Measurements from ENCODE around the gene RPL18A.
A peak's percentile ranks its signal among the peaks of the same experiment; 100 is the strongest.
"Not testable (repeated sequence)": the region's sequence is repeated elsewhere in the genome, so short reads cannot be mapped to it uniquely, and the experiment has no call there.

RPL18A gene

GRCh38 chr19:17865364-17866311 is 5.9 kb downstream of the RPL18A start:
- no peak for DNase-seq

- DNase-seq, result no peak
Measured at GRCh38 chr19:17866312-17866963, 6.7 kb downstream of the RPL18A start.

DNA sequence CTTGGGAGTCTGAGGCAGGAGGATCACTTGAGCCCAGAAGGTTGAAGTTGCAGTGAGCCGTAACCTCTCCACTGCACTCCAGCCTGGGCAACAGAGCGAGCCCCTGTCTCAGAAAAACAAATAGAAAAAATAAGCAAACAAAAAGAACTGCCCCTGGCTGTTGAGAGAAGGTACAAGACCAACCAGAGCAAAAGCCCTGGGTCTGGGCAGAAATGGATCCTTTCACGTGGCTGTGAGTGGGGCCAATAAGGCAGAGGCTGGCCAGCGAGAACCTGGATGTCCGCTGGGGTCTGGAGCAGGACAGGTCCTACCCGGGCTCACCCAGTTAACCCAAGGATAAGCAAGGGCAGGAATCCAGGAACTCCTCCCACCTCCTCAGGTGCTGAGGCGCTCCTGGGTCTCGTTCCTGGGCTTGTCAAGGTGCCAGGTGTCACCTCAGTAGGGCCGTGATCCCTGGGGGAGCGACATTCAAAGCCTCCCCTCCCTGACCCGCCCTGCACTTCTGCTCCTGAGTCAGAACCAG is 7.3 kb downstream of the RPL18A start:
- no peak for DNase-seq

DNA sequence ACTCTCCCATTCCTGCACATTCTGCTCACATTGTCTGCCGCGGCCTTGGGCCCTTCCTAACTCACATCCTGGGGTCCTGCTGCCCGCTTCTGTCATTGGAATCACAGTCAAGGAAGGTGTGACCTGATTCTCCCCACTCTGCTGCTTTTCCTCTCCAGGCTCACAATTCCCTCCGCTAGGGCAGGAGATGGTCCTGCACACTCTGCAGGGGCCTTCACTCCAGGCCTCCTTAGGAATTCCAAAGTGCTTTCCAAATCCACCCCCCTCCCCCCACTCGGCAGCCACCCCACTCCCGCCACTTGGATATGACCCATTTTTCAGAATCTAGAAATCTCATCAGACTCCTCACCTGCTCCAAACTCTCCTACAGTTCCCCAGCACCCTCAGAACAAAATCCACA is 9.0 kb downstream of the RPL18A start:
- no peak for DNase-seq

DNA sequence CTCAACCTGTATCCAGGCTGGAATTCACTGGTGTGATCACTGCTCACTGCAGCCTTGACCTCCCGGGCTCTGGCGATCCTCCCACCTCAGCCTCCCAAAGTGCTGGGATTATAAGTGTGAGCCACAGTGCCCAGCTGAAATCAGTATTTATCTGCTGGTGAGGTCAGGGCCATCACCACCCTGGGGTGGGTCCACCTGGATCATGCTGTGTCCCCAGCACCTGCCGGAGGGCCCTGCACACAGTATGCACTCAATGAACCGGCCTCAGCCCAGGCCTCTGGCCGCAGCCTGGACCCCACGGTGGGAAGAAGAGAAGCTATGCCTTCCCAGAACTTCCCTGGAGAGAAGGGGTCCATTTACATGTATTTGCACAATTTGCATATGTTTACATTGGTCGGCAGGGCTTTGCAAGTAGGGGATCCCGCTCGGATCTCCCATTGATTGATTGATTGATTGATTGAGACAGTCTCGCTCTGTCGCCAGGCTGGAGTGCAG is 9.5 kb downstream of the RPL18A start:
- DNase-seq, result no peak

DNA sequence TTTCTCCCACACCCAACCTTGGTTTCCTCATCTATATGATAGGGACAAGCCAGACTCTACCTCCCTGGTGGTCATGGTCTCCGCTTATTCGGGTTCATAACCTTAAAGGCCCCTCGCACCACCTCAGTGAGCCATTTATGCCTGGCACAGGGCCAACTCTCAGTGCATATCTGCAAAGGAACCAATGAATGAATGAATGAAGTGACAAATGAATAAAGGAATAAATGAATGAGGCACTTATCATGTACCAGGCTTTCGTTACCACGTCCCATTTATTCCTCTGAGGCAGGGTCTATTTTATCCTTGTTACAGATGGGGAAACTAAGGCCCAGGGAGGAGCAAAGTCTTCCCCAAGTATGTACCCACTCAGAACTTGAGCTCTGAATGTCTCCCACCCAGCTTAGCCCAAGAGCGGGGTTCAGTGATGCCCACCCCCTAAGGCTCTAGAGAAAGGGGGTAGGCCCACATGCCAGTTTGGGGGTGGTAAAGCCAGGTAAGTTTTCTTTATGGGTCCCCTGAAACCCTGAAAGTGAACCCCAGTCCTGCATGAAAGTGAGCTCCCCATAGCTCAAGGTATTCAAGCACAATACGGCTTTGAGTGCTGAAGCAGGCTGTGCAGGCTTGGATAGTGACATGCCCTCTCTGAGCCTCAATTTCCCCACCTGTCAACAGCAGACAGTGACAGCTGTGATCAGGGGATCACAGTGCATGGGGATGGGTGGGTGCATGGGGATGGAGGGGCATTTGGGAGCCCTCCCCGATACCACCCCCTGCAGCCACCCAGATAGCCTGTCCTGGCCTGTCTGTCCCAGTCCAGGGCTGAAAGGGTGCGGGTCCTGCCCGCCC is 11.5 kb downstream of the RPL18A start:
- DNase-seq, result no peak

- DNase-seq, result no peak
Measured at GRCh38 chr19:17871878-17872250, 12.2 kb downstream of the RPL18A start, which contains the start of gene SLC5A5. TSS of gene SLC5A5 (plus strand) at chr19:17871945. CDS start at chr19:17872320, 375 bp downstream.

DNA sequence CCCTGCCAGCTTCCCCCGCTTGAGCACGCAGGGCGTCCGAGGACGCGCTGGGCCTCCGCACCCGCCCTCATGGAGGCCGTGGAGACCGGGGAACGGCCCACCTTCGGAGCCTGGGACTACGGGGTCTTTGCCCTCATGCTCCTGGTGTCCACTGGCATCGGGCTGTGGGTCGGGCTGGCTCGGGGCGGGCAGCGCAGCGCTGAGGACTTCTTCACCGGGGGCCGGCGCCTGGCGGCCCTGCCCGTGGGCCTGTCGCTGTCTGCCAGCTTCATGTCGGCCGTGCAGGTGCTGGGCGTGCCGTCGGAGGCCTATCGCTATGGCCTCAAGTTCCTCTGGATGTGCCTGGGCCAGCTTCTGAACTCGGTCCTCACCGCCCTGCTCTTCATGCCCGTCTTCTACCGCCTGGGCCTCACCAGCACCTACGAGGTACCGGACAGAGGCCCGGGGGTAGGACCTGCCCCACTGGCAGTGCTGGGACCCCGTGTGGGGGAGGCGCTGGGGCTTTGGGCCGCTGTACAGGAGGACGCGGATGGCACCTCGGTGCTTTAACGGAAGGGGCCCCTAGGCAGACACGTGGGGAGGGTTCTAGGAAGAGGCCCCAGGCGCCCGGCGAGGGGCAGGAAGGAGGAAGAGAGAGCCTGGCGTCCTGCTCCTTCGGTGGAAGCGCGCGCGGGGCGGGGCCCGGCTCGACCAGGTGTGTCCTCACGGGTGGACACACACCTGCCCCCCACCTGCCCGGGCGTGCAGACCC is 12.7 kb downstream of the RPL18A start:
- no peak for DNase-seq

DNA sequence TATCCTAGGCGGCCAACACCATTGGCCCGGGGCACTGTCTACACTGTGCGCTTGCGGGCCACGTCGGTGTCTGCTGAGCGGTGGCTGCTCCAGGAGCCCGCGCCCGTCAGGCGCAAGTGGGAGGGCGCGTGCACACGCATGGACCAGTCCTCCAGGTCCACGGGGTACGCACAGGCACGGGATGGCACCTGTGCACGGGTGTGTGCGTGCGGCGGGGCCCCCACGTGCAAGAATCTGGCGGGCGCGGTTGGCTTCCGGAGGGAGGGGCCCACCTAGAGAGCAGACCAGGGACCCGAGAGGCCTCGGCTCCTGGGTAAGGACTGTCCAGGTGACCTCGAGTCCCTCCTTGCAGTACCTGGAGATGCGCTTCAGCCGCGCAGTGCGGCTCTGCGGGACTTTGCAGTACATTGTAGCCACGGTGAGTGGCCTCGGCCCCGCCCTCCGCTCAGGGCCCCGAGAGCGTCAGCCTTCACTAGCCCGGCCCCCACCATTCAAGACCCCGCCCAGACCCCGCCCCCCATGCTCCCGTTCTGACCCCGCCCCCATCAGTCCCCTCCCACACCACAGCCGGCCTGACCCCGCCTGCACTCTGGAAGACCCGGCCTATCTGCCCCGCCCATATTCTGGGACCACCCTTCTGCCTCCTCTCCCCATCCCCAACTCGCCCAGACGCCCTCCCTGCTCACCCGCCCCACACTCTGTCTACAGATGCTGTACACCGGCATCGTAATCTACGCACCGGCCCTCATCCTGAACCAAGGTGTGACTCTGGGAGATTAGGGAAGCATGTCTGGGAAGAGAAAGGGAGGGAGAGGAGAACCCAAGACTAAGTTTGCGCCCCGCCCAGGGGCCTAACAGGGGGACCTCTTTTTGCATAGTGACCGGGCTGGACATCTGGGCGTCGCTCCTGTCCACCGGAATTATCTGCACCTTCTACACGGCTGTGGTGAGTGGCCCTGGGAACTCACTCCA is 14.4 kb downstream of the RPL18A start:
- DNase-seq, result no peak

- no peak for DNase-seq
Measured at GRCh38 chr19:17874758-17875135, 15.0 kb downstream of the RPL18A start.

- no peak for DNase-seq
Measured at GRCh38 chr19:17877696-17878095, 18.0 kb downstream of the RPL18A start.

DNA sequence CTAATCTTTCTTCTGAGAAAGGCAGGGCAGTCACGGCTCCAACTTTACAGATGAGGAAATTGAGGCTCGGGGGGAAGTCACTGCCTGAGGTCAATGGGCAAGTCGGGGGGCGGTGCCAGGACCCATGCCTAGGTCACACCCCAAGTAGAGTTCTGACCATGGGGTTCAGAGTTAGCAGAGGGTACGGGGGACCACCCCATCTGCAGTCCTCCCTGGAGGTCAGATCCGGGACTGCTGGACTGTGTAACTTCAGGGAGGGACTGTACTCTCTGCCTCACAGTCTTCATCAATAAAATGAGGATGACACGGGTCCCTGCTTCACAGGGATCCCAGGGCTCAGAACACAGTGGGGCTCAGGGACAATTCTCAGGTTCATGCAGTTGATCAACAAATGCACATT is 19.8 kb downstream of the RPL18A start:
- no peak for DNase-seq

GRCh38 chr19:17881701-17882100 is 22.0 kb downstream of the RPL18A start:
- no peak for DNase-seq

- DNase-seq, result no peak
Measured at GRCh38 chr19:17883627-17884410, 24.1 kb downstream of the RPL18A start.

GRCh38 chr19:17886515-17886914 is 26.8 kb downstream of the RPL18A start:
- DNase-seq, result no peak

DNA sequence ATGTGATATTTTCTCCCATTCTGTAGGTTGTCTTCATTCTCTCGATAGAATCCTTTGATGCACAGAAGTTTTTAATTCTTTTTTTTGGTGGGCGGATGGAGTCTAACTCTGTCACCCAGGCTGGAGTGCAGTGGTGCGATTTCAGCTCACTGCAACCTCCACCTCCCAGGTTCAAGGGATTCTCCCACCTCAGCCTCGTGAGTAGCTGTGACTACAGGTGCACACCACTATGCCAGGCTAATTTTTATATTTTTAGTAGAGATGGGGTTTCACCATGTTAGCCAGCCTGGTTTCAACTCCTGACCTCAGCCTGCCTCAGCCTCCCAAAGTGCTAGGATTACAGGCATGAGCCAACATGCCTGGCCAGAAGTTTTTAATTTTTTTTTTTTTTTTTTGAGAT is 27.5 kb downstream of the RPL18A start:
- not testable (repeated sequence) for DNase-seq

- no peak for DNase-seq
Measured at GRCh38 chr19:17888260-17888659, 28.6 kb downstream of the RPL18A start.

- DNase-seq, result peak; percentile 43
Measured at GRCh38 chr19:17889609-17890214, 30.0 kb downstream of the RPL18A start.

DNA sequence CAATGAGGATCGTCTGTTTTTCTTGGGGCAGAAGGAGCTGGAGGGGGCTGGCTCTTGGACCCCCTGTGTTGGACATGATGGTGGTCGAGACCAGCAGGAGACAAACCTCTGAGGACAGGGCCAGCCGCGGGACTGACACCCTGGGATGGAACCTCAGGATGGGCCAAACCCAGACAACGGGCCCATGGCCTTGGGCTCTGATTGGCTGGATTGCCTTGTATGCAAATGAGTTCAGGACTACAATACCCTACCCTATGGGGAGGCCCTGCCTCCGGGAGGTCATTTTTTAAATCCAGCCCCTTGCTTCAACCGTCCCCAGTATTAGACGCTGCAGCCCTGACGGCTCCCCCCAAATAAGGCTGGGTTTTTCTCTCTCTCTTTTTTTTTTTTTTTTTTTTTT is 34.1 kb downstream of the RPL18A start:
- DNase-seq, result no peak

Measured in right kidney (tissue), 1 donor.